Measurements from ENCODE around the gene NEURL3. TPM values are rescaled to one million over a fixed set of nuclear protein-coding genes. Genes with fewer than 3 reads are reported as not detected.

NEURL3 gene
- total and polyA plus RNA-seq, 9 of the 15 experiments (the other 6 are each of a cell fraction or from before 2014, with no cell fraction given) = not detected

DNA sequence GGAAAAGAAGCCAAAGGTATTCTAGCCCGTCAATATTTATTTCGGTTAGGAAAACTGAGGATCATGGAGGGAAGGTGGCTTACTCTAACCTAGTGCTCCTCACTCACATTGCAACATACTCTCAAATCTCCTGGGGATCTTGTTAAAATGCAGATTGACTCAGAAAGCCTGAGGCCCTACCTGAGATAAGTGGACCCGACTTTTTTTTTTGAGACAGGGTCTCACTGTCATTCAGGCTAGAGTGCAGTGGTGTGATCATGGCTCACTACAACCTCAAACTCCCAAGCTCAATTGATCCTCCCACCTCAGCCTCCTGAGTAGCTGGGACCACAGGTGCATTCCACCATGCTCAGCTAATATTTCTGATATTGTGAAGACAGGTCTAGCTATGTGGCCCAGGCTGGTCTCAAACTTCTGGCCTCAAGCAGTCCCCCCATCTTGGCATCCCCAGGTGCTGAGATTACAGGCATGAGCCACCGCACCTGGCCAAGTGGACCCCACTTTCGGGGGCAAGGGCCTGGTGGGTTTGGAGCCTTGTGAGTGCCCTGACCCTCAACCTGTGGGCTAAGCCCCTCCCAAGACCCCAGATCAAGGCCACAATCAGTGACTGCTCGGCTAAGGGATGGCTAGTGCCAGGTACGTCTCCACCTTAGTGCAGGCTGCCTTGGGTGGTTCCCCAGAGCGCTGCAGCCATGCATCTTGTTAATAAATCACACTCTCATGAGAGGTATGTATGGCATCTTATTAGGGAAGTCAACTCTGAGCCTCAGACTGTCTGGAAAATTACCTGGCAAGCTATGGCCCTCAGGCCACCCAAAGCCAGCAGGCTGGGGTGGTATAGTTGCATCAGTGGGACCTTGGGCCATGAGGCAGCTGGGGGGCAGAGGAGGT is 1.1 kb upstream of the NEURL3 start (continued):
- TF ChIP-seq ZNF23 (CRISPR knock-in tag; IDR thresholded peaks at IDR 0.05) = no peak
- no peak for TF ChIP-seq ZNF644 (tag; IDR thresholded peaks at IDR 0.05; ENCODE audit: low read depth)
- TF ChIP-seq, protein P1, sequence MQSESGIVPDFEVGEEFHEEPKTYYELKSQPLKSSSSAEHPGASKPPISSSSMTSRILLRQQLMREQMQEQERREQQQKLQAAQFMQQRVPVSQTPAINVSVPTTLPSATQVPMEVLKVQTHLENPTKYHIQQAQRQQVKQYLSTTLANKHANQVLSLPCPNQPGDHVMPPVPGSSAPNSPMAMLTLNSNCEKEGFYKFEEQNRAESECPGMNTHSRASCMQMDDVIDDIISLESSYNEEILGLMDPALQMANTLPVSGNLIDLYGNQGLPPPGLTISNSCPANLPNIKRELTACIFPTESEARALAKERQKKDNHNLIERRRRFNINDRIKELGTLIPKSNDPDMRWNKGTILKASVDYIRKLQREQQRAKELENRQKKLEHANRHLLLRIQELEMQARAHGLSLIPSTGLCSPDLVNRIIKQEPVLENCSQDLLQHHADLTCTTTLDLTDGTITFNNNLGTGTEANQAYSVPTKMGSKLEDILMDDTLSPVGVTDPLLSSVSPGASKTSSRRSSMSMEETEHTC (IDR thresholded peaks at IDR 0.05) = no peak
- TF ChIP-seq CBX5 (IDR thresholded peaks at IDR 0.05; ENCODE audit: borderline replicate concordance, low read depth) = no peak
- TF ChIP-seq KHSRP (IDR thresholded peaks at IDR 0.05) = no peak
- TF ChIP-seq ZNF311 (CRISPR knock-in tag; IDR thresholded peaks at IDR 0.05) = no peak
- TF ChIP-seq ZEB2 (IDR thresholded peaks at IDR 0.05) = no peak

GRCh38 chr2:96503637-96504243 is 1.4 kb downstream of the NEURL3 start:
- H3K27ac ChIP-seq (ENCODE audit: extremely low read depth, low read depth, low read length) = no peak overlapping the region
- no peak overlapping the region for H3K9ac ChIP-seq (ENCODE audit: insufficient read depth in 1 of 2, low read depth in 2 of 2, low read length in 2 of 2)
- no peaks in the 10 kb centered on the region for H3K36me3 ChIP-seq (ENCODE audit: control insufficient read depth, insufficient read depth, low read length)
- intact Hi-C loops (cut with micrococcal nuclease) = loop anchor here (10.0 kb wide), 2 partner anchors 199 to 239 kb away; partner anchors contain the start of genes CIAO1, SNRNP200 and TMEM127
- H4K20me1 ChIP-seq (replicated peaks; ENCODE audit: control insufficient read depth, insufficient read depth, low read length) = peaks cover 5% of the 10 kb centered on the region; the same call in 1 of the 2 replicates
- ChIA-PET CTCF (ENCODE audit: low intra/inter-chr PET ratio) (no interaction called here), POLR2A (no interaction called here)
- in situ Hi-C loops (cut with MboI) = loop anchor here (5.0 to 25.0 kb wide), 3 partner anchors 371 to 716 kb away; no protein-coding TSS in a partner anchor
- H3K4me1 ChIP-seq (replicated peaks in 1 of 2; ENCODE audit: control insufficient read depth in 2 of 2, insufficient read depth in 2 of 2, low read length in 2 of 2) = peaks cover 3 to 26% of the 10 kb centered on the region in 2 experiments; a peak in 3 of 5 replicates
- no peaks in the 10 kb centered on the region for H3K9me3 ChIP-seq (replicated peaks; ENCODE audit: control insufficient read depth, insufficient read depth, low read depth, low read length)
- H3K9me1 ChIP-seq (ENCODE audit: control insufficient read depth, insufficient read depth, low read length) = no peaks in the 10 kb centered on the region
- 4% methylated on average over 11 of the region's 12 CpGs for WGBS (ENCODE audit: insufficient coverage, low coverage, missing lambda C conversion rate)
- FAIRE-seq = no peak
- TF ChIP-seq CHD2 (IDR thresholded peaks at IDR 0.05; ENCODE audit: low read depth, low read length) (no peak), GTF2E2 (tag; IDR thresholded peaks at IDR 0.05) (no peak), TOE1 (IDR thresholded peaks at IDR 0.05; ENCODE audit: borderline replicate concordance) (no peak), TOE1 (CRISPR knock-in tag; IDR thresholded peaks at IDR 0.05; ENCODE audit: borderline replicate concordance, low read depth) (no peak), ZNF586 (CRISPR knock-in tag; conservative IDR thresholded peaks at IDR 0.05) (no peak)
- TF ChIP-seq, protein P2, sequence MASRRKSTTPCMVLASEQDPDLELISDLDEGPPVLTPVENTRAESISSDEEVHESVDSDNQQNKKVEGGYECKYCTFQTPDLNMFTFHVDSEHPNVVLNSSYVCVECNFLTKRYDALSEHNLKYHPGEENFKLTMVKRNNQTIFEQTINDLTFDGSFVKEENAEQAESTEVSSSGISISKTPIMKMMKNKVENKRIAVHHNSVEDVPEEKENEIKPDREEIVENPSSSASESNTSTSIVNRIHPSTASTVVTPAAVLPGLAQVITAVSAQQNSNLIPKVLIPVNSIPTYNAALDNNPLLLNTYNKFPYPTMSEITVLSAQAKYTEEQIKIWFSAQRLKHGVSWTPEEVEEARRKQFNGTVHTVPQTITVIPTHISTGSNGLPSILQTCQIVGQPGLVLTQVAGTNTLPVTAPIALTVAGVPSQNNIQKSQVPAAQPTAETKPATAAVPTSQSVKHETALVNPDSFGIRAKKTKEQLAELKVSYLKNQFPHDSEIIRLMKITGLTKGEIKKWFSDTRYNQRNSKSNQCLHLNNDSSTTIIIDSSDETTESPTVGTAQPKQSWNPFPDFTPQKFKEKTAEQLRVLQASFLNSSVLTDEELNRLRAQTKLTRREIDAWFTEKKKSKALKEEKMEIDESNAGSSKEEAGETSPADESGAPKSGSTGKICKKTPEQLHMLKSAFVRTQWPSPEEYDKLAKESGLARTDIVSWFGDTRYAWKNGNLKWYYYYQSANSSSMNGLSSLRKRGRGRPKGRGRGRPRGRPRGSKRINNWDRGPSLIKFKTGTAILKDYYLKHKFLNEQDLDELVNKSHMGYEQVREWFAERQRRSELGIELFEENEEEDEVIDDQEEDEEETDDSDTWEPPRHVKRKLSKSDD (conservative IDR thresholded peaks at IDR 0.05; ENCODE audit: low read length) = no peak
- H3K79me2 ChIP-seq (ENCODE audit: control insufficient read depth, insufficient read depth, low read length) = no peaks in the 10 kb centered on the region
- no peak overlapping the region for H2AFZ ChIP-seq (ENCODE audit: low read depth, low read length)
- DNase-seq (ENCODE audit: extremely low read depth in 1 of 4, low spot score in 3 of 4) = no peak
- no peak overlapping the region for H3K4me3 ChIP-seq
- no TSS peak for BruUV-seq (replicated peaks)
- H3K4me2 ChIP-seq (ENCODE audit: insufficient read depth, low read length) = no peak overlapping the region
- ATAC-seq = no peak
- peaks cover 15 to 81% of the 10 kb centered on the region in 2 experiments; a peak in 4 of 5 replicates for H3K27me3 ChIP-seq (ENCODE audit: control insufficient read depth in 2 of 2, insufficient read depth in 2 of 2, low read length in 2 of 2)

All from K562 (cell line).